Measurements from ENCODE around the gene DENND5A.

DNA sequence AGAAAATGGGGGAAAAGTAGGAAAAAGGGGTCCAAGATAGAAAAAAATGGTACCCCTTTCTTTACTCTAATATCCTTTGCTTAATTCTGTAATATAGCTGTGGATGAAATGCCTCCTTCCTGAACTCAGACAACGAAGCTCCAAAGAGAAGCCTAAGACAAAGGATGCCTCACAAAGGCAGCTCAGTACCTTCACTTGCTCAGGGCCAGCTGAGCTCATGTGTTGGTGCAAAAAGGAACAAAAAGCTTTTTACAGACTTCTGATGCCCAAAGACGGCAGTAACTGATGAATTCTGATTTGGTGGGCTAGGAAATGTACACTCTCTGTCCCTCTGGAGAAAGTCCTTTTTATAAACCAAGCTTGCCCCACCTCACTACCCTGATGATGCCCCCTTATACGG, 77.5 kb downstream of the DENND5A start:
- TF ChIP-seq CTCF (conservative IDR thresholded peaks at IDR 0.05 in 1 of 2, IDR thresholded peaks at IDR 0.05 in 1 of 2; ENCODE audit: low read depth in 1 of 2, low read length in 2 of 2) (no peak), EZH2 (IDR thresholded peaks at IDR 0.05; ENCODE audit: low read length, missing control alignments) (no peak)
